GM19193 (cell line): ENCODE data around the gene RPL10A.

Source experiments
- POLR2A ChIP-seq: IDR thresholded peaks from 4 replicates; pipeline ENCODE4 v1.6.1; 2011; ENCODE audit not compliant: insufficient read depth, insufficient read length; ENCODE audit errors: extremely low read depth

The RPL10A gene

GRCh38 chr6:35505999-35506412 is 37.8 kb downstream of the RPL10A start:
- no peak for TF ChIP-seq POLR2A

- no peak for TF ChIP-seq POLR2A
These were observed 38.3 kb downstream of the RPL10A start for GRCh38 chr6:35506536-35506935.

DNA sequence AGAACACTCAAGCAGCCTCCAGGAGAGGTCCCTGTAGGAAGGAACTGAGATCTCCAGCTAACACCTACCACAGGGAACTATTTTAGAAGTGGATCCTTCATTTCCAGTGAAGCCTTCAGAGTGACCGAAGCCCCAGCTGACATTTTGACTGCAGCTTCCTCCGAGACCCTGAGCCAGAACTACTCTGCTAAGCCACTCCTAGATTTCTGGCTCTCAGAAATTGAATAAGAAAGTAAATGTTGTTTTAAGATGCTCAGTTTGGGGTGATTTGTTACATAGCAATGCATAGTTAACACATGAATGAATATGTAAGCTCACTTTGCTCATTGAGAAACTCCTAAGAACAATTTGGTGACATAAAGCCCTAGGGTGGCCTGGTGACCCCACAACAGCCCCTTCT is 39.0 kb downstream of the RPL10A start:
- TF ChIP-seq POLR2A: no peak

DNA sequence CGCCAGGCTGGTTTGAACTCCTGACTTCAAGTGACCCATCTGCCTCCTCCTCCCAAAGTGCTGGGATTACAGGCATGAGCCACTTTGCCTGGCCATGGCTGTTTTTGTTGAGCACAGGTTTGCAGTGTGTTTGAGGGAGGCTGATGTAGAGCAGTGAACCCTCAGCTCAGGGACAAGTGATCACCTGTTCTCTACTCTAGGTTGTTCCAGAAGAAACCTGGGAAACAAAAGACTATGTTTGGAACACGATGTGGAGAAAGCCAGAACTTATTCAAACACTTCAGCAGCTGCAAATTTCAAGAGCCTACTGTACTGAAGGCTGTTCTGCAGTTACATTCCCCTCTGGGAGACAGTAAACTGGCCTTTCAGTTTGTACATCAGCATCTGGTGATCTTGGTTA is 39.8 kb downstream of the RPL10A start:
- TF ChIP-seq POLR2A: no peak

DNA sequence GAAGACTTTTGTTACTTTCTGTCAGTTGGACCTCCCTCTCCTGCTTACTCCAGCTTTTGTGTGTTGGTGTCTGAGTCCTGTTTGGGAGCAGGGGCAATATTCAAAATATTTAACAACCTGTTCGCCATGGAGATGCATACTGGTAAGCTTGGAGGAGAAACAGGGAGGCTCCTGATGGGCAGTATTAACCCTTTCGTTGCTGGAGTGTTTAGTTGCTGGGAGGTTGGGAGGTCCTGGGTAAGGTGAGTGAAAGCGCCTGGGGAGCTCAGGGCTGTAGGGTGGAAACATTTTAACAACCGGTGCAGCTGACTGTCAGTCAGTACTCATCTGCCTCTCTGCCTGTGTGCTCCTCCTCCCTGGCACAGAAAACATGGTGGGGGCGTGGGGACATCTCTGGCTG is 40.3 kb downstream of the RPL10A start:
- no peak for TF ChIP-seq POLR2A

- TF ChIP-seq POLR2A: no peak
These were observed 42.8 kb downstream of the RPL10A start for GRCh38 chr6:35510916-35511561.

- no peak for TF ChIP-seq POLR2A
These were observed 43.4 kb downstream of the RPL10A start for GRCh38 chr6:35511562-35511941.

GRCh38 chr6:35512006-35512405 is 43.8 kb downstream of the RPL10A start:
- no peak for TF ChIP-seq POLR2A

- no peak for TF ChIP-seq POLR2A
These were observed 44.5 kb downstream of the RPL10A start, which contains the start of gene TULP1 for GRCh38 chr6:35512740-35513139. TULP1 (minus strand) TSS chr6:35512896; CDS start chr6:35512858, 38 bp downstream.

- TF ChIP-seq POLR2A: no peak
These were observed 46.4 kb downstream of the RPL10A start for GRCh38 chr6:35514587-35514986.

- no peak for TF ChIP-seq POLR2A
These were observed 48.5 kb downstream of the RPL10A start for GRCh38 chr6:35516712-35517111.

- no peak for TF ChIP-seq POLR2A
These were observed 50.5 kb downstream of the RPL10A start for GRCh38 chr6:35518566-35519312.

GRCh38 chr6:35519313-35520015 is 51.3 kb downstream of the RPL10A start:
- no peak for TF ChIP-seq POLR2A
